Stromal cell of bone marrow (primary cell): ENCODE data around the gene TOGARAM1.
"Not testable (repeated sequence)": the region's sequence is repeated elsewhere in the genome, so short reads cannot be mapped to it uniquely, and the experiment has no call there.

Experiments
- DNase-seq: peaks from one replicate; pipeline ENCODE4 v3.0.0-alpha.2; 2012; ENCODE audit warnings: low read depth

Gene TOGARAM1

GRCh38 chr14:45044638-45045037 lies 82.6 kb downstream of the TOGARAM1 start:
- DNase-seq = no peak

- no peak for DNase-seq
These were observed 86.4 kb downstream of the TOGARAM1 start for GRCh38 chr14:45048385-45048784.

GRCh38 chr14:45051180-45051579 lies 89.2 kb downstream of the TOGARAM1 start:
- no peak for DNase-seq

DNA sequence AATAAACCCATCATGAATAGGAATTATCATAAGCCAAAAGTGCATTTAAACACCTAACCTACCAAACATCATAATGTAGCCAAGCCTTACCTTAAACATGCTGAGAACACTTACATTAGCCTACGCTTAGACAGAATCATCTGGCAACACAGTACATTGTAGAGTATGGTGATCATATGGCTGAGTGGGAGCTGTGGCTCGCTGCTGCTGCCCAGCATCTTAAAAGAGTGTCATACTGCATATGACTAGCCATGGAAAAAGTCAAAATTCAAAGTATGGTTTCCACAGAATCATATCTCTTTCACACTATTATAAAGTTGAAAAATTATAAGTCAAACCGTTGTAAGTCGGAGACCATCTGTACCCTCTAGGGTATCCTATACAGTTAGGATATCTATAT lies 89.9 kb downstream of the TOGARAM1 start:
- DNase-seq = no peak

- DNase-seq = no peak
These were observed 95.4 kb downstream of the TOGARAM1 start for GRCh38 chr14:45057349-45057748.

DNA sequence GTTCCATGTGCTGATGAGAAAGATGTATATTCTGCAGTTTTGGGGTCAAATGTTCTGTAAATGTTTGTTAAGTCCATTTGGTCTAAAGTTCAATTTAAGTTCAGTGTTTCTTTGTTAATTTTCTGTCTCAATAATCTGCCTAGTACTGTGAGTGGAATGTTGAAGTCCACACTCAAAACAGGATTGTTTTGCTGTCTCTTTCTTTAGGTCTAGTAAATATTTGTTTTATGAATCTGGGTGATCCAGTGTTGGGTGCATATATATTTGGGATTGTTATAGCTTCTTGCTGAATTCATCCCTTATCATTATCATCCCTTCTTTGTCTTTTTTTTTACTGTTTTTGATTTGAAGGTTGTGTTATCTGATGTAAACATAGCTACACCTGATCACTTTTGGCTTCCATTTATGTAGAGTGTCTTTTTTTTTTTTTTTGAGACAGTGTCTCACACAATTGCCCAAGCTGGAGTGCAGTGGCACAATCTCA lies 95.9 kb downstream of the TOGARAM1 start:
- no peak for DNase-seq

- no peak for DNase-seq
These were observed 98.6 kb downstream of the TOGARAM1 start for GRCh38 chr14:45060551-45060950.

DNA sequence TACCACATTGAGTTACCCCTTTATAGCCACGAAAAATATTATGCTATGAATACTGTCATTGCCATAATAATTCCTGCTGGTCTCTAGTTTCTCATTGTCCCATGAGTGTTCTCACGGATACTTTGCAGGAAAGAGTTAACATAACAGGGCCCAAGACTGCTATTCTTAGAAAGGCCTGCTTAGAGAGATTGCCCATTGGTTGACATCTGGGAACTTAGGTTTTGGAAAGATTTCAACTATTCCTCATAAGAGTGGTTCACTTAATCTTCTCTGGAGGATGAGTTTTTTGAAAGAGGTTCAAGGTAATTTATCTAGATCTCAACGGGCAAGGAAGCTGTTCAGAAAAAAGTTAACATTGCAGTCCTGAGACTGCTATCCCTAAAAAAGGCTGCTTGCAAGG lies 103.5 kb downstream of the TOGARAM1 start:
- no peak for DNase-seq

- no peak for DNase-seq
These were observed 104.0 kb downstream of the TOGARAM1 start for GRCh38 chr14:45065956-45066355.

GRCh38 chr14:45066667-45067066 lies 104.7 kb downstream of the TOGARAM1 start:
- DNase-seq = no peak

- DNase-seq = no peak
These were observed 106.4 kb downstream of the TOGARAM1 start for GRCh38 chr14:45068396-45068795.

- no peak for DNase-seq
These were observed 108.2 kb downstream of the TOGARAM1 start for GRCh38 chr14:45070215-45070614.

DNA sequence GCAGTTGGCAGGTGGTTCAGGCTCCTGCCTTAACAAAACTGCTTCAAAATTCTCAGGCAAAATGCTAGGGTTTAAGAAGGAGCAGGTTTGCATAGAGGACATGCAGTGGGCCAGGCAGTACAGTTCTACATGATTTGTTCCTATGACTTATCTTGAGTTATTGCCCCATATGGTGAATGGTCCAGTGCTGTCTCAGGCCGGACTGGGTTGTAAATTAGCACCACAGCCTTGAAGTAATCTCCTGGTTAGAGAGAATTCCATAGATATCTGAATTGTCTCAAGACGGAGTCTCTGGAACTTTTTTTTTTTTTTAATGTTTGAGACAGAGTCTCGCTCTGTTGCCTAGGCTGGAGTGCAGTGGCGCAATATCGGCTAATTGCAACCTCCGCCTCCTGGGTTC lies 110.1 kb downstream of the TOGARAM1 start:
- no peak for DNase-seq

GRCh38 chr14:45073231-45073879 lies 111.4 kb downstream of the TOGARAM1 start:
- no peak for DNase-seq

DNA sequence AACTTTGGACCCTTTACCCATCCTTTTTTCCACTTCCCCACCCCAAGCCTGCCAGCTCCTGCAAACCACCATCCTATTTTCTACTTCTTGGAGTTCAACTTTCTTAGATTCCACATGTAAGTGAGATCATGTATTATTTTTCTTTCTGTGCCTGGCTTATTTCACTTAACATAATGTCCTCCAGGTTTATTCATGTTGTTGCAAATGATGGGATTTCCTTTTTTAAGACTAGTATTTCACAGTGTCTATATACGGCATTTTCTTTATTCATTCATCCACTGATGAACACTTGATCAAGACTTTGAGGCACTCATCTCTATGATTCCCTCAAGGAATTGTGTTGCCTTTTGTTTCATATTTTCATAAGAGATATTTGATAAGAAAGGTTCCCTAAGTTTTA lies 116.3 kb downstream of the TOGARAM1 start:
- DNase-seq = no peak

- not testable (repeated sequence) for DNase-seq
These were observed 118.5 kb downstream of the TOGARAM1 start for GRCh38 chr14:45080416-45080968.

DNA sequence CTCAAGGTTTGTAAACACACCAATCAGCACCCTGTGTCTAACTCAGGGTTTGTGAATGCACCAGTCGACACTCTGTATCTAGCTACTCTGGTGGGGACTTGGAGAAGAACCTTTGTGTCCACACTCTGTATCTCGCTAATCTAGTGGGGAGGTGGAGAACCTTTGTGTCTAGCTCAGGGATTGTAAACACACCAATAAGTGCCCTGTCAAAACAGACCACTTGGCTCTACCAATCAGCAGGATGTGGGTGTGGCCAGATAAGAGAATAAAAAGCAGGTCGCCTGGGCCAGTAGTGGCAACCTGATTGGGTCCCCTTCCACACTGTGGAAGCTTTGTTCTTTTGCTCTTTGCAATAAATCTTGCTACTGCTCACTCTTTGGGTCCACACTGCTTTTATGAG lies 119.1 kb downstream of the TOGARAM1 start:
- not testable (repeated sequence) for DNase-seq

DNA sequence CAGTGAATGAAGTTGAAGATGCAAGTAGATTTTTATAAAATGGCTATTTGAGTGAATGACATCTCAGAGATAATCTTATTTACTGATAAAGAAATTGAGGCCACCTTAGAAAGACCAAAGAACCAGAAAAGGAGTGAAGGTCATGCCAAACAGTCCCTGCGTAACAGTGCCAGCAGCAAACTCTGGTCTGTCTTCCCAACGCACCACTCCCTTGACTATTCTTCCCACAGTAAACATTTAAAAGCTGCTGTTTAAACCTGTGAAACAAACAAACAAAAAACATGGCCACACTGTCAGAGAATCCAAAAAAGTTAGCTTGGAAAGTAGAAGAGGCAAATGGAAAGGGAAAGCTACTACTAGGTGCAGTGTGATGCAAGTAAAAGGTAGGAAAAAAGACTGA lies 120.4 kb downstream of the TOGARAM1 start:
- DNase-seq = no peak

DNA sequence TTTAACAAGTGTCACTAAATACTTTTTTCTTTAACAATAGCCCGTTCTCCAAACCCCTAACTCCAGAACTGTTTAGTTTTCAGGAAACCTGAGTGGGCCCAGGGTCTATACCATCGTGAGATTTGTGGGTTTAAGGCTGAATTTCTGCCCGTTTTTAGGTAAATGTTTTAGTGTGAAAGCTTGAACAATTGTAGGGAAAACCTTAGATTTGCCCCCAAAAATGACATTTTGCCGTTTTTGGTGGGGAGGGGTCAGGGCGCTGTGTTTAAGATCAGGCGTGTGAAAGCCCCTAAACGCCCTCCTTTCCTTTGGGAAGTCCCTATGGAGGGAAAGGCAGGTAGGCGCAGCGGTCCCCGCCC lies 121.6 kb downstream of the TOGARAM1 start:
- DNase-seq = no peak

DNA sequence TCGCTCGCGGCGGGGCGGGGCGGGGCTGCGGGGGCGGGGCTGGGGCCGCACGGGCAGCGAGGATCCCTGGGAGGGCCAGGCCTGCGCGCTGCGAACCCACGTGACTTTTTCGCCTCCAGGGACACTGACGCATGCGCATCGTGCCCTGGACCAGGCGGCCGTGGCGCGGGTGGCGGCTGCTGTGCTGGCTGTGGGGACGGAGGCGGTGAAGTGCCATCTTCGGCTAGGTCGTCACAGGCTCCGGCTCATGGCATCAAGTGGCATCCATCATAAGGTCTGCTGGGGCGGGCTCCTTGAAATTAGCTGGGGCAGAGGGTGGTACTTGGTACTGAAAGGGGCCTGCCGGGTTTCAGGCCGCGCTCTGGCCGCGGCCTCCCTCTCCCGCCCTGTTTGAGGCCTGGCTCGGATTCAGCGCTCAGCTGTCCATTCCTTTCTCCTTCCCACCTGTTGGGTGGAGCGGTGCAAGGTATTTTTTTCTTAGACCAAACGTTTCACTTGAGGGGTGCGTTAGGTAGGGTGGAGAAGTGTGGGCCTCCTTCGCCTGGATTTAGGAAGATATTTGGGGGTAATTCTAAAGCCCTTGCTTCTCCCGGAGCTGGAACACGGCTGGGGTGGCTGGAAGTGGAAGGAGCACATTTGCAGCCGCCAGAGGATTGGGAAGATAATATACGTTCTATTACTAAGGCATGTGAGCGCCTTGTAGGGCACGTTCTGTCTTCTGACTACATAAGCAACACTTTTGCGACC lies 122.2 kb downstream of the TOGARAM1 start, which contains the start of gene PRPF39:
PRPF39 (plus strand) TSS at position 141 of the 747 bp plus-strand sequence. CDS start 11,124 bp downstream, outside the sequence.
- peak; percentile 82 for DNase-seq

- peak; percentile 14 for DNase-seq
These were observed 123.0 kb downstream of the TOGARAM1 start for GRCh38 chr14:45084946-45085346.

DNA sequence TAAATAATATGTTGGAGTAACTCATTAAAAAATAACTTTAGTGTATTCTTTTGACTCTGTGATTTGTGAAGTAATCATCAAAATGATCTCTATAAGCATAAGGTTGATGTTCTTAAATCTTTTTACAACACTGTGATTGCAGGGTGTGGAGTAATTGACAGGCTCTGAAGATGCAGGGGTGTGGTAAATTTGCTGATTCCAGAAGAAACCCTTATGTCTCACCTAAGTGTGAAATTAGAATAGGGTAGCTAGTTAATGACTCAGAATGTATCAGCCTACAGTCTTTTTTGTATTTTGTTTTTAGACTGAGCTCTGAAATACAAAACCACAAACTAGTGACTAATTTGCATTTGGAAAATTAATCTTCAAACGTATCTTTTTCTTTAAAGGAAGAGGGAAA lies 127.8 kb downstream of the TOGARAM1 start:
- no peak for DNase-seq

- no peak for DNase-seq
These were observed 129.7 kb downstream of the TOGARAM1 start for GRCh38 chr14:45091710-45092109.
